ENCODE results near the gene SLC4A5.

The SLC4A5 gene

GRCh38 chr2:74253306-74253970 lies 89.8 kb downstream of the SLC4A5 start (continued):
- no peak for TF ChIP-seq INSM2 (tag by site-specific recombination; IDR thresholded peaks at IDR 0.05)
- TF ChIP-seq REPIN1 (tag by site-specific recombination; IDR thresholded peaks at IDR 0.05; ENCODE audit: low read depth) = no peak

- H3K4me1 ChIP-seq (ENCODE audit: control insufficient read depth, insufficient read depth, low read length) = no peaks in the 10 kb centered on the region
- H3K4me3 ChIP-seq (ENCODE audit: low read depth, low read length) = no peak overlapping the region
- no peaks in the 10 kb centered on the region for H3K9me3 ChIP-seq (ENCODE audit: control insufficient read depth, insufficient read depth, low read depth, low read length)
- POLR2A ChIA-PET = no interaction called here
- TF ChIP-seq ZNF350 (tag by site-specific recombination; IDR thresholded peaks at IDR 0.05) (no peak), ZNF24 (tag by site-specific recombination; IDR thresholded peaks at IDR 0.05) (no peak), ZNF48 (tag by site-specific recombination; IDR thresholded peaks at IDR 0.05) (no peak), ATF2 (tag by site-specific recombination; IDR thresholded peaks at IDR 0.05; ENCODE audit: low read depth) (no peak), ELK4 (IDR thresholded peaks at IDR 0.05; ENCODE audit: borderline replicate concordance, low read depth, low read length) (no peak), ZXDB (tag by site-specific recombination; IDR thresholded peaks at IDR 0.05) (no peak), PBX3 (CRISPR knock-in tag; IDR thresholded peaks at IDR 0.05) (no peak), YY1 (tag by site-specific recombination; IDR thresholded peaks at IDR 0.05) (no peak), ZNF174 (tag by site-specific recombination; IDR thresholded peaks at IDR 0.05) (no peak), ZNF121 (tag by site-specific recombination; IDR thresholded peaks at IDR 0.05) (no peak), ZNF837 (tag by site-specific recombination; IDR thresholded peaks at IDR 0.05) (no peak), ZNF558 (tag by site-specific recombination; IDR thresholded peaks at IDR 0.05) (no peak)
- no peak overlapping the region for H3K27ac ChIP-seq (ENCODE audit: extremely low read depth, low read depth, low read length)
- H3K36me3 ChIP-seq (ENCODE audit: control insufficient read depth in 2 of 2, insufficient read depth in 1 of 2, low read length in 2 of 2) = no peaks in the 10 kb centered on the region
- CTCF ChIA-PET = interaction anchor here (1.8 to 6.0 kb wide), 2 partner anchors 15 to 82 kb away, joined by 4 to 54 read pairs; no protein-coding TSS in a partner anchor
These were observed 90.4 kb downstream of the SLC4A5 start for GRCh38 chr2:74252862-74253261.

- no peak for TF ChIP-seq SCRT1 (tag by site-specific recombination; IDR thresholded peaks at IDR 0.05; ENCODE audit: borderline replicate concordance)
- TF ChIP-seq ZFP69B (tag by site-specific recombination; IDR thresholded peaks at IDR 0.05) = no peak
- TF ChIP-seq, protein P1, sequence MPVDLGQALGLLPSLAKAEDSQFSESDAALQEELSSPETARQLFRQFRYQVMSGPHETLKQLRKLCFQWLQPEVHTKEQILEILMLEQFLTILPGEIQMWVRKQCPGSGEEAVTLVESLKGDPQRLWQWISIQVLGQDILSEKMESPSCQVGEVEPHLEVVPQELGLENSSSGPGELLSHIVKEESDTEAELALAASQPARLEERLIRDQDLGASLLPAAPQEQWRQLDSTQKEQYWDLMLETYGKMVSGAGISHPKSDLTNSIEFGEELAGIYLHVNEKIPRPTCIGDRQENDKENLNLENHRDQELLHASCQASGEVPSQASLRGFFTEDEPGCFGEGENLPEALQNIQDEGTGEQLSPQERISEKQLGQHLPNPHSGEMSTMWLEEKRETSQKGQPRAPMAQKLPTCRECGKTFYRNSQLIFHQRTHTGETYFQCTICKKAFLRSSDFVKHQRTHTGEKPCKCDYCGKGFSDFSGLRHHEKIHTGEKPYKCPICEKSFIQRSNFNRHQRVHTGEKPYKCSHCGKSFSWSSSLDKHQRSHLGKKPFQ (tag by site-specific recombination; IDR thresholded peaks at IDR 0.05) = no peak
- no peak for TF ChIP-seq ZNF146 (tag by site-specific recombination; IDR thresholded peaks at IDR 0.05)
- no peak for TF ChIP-seq ZNF664 (tag by site-specific recombination; IDR thresholded peaks at IDR 0.05)
- TF ChIP-seq, protein P2, sequence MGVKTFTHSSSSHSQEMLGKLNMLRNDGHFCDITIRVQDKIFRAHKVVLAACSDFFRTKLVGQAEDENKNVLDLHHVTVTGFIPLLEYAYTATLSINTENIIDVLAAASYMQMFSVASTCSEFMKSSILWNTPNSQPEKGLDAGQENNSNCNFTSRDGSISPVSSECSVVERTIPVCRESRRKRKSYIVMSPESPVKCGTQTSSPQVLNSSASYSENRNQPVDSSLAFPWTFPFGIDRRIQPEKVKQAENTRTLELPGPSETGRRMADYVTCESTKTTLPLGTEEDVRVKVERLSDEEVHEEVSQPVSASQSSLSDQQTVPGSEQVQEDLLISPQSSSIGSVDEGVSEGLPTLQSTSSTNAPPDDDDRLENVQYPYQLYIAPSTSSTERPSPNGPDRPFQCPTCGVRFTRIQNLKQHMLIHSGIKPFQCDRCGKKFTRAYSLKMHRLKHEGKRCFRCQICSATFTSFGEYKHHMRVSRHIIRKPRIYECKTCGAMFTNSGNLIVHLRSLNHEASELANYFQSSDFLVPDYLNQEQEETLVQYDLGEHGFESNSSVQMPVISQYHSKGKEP (tag by site-specific recombination; IDR thresholded peaks at IDR 0.05) = no peak
- Histone ChIP-seq H3K9me3 (ENCODE audit: control insufficient read depth, insufficient read depth, low read depth, low read length) (no peaks in the 10 kb centered on the region), H3K27ac (ENCODE audit: extremely low read depth, low read depth, low read length) (no peak overlapping the region), H3K4me3 (ENCODE audit: low read depth, low read length) (no peak overlapping the region), H3K36me3 (ENCODE audit: control insufficient read depth in 2 of 2, insufficient read depth in 1 of 2, low read length in 2 of 2) (no peaks in the 10 kb centered on the region), H3K4me1 (ENCODE audit: control insufficient read depth, insufficient read depth, low read length) (no peaks in the 10 kb centered on the region)
- CTCF ChIA-PET = interaction anchor here (6.0 kb wide), 1 partner anchor 82 kb away, joined by 54 read pairs; no protein-coding TSS in a partner anchor
- POLR2A ChIA-PET = no interaction called here
These were observed 91.2 kb downstream of the SLC4A5 start for GRCh38 chr2:74252036-74252435.

Measured in HEK293 (cell line).